ELR (cell line): ENCODE results near the gene LARP6.
"Not testable (repeated sequence)": the region's sequence is repeated elsewhere in the genome, so short reads cannot be mapped to it uniquely, and the experiment has no call there.

Experiments used
- DNase-seq: peaks from one replicate; pipeline ENCODE4 v3.0.0-alpha.2; 2015; ENCODE audit warnings: low read depth

LARP6 gene

GRCh38 chr15:70853973-70854665, at the start of gene LARP6:
LARP6 (minus strand) TSS chr15:70854157; CDS start chr15:70854088, 69 bp downstream.
- DNase-seq, result peak; percentile 71

DNA sequence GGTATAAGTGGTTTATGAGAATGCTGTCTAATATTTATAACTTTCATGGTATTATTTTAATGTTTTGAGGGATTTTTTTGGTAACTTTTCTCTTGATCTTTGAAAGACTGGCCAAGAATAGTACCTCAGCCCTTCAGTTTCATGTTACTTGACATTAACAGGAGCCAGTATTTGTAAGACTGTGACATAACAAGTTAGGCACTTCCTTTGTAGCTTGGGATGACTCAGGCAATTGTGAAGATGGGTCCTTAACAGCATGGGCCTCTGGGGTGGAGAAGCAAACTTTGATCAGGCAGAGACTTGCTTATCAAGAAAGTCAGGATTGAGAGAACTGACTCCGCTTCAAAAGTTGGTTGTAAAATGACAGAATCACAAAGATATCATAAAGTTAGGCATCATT, 48.1 kb upstream of the LARP6 start:
- peak; percentile 88 for DNase-seq

DNA sequence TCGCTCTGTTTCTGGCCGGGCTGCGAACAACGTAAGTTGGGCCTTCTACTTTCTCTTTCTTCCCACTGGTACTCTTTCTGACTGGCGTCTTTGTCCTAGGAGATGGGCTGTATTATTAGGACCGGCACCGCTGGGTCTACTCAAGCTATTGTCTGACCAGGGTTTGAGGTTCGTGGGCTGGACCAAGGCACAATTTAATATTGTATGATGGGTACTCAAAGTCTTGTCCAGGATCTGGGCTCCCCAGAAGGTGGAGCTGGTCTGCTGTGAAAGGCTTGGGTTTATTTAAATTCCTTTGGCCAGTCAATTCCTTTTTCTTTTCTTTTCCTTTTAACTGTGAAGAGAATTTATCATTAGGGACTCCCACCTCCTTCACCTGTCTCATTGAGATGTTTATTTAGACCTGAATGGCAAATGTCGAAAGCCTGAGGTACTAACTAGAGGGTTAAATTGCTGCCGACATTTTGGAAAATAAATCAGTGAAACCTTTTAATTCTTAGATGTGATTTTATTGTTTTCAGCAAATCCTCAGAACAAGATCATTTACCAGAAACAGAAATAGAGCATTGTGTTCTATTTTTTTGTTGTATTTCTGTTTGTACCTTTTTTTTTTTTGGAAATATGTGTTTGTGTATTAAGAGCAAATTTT, 39.1 kb upstream of the LARP6 start:
- peak; percentile 68 for DNase-seq

- peak; percentile 99 for DNase-seq
Measured at GRCh38 chr15:70892002-70892911, 38.3 kb upstream of the LARP6 start, which contains the start of the genes LRRC49 and THAP10. LRRC49 (plus strand) TSS chr15:70892826; CDS start chr15:70892895, 69 bp downstream. THAP10 (minus strand) TSS chr15:70892433; CDS start chr15:70892272, 161 bp downstream.

GRCh38 chr15:70882361-70882760, 28.4 kb upstream of the LARP6 start:
- DNase-seq, result peak; percentile 50

GRCh38 chr15:70880781-70881180, 26.8 kb upstream of the LARP6 start:
- DNase-seq, result peak; percentile 61

GRCh38 chr15:70879401-70879800, 25.4 kb upstream of the LARP6 start:
- DNase-seq, result peak; percentile 90

GRCh38 chr15:70876683-70877082, 22.7 kb upstream of the LARP6 start:
- no peak for DNase-seq

- no peak for DNase-seq
Measured at GRCh38 chr15:70876011-70876410, 22.1 kb upstream of the LARP6 start.

DNA sequence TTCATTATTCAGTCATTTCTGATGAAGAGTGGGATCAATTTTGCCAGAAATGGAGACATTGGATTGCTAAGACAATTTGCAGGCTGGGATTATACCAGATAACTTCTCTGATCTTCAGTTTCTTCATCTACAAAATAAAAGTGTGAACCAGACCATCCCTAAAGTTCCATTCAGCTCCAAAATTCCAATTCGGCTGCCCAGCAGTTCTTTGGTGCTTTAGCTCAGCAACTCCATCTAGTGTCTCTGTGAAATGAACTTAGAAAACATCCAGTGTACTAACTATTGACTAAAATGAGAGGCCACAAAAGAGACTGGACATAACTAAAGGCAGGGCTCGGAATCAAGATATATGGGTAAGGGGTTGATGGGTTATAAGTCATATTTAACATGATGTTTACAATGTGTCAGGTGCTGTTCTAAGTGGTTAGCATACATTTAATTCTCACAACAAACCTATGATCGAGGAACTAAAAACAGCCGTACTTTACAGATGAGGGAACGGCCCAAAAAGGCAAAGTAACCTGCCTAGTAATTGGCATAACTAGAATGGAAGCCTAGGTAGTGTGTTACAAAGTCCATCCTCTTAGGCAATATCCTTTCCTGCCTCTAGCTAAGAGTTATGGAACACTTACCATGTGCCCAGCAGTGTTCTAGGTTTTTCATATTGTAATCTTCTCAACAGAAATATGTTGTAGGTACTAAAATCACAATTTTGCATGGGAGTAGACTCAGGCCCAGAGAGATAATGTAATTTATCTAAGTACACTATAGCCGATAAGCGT, 21.2 kb upstream of the LARP6 start:
- peak; percentile 51 for DNase-seq

GRCh38 chr15:70873232-70874054, 19.5 kb upstream of the LARP6 start:
- no peak for DNase-seq

DNA sequence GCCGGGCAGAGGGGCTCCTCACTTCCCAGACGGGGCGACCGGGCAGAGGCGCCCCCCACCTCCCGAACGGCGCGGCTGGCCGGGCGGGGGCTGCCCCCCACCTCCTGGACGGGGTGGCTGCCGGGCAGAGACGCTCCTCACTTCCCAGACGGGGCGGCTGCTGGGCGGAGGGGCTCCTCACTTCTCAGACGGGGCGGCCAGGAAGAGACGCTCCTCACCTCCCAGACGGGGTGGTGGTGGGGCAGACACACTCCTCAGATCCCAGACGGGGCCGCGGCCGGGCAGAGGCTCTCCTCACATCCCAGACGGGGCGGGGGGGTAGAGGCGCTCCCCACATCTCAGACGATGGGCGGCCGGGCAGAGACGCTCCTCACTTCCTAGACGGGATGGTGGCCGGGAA, 17.5 kb upstream of the LARP6 start:
- DNase-seq, result not testable (repeated sequence)

GRCh38 chr15:70870051-70870450, 16.1 kb upstream of the LARP6 start:
- DNase-seq, result peak; percentile 80

DNA sequence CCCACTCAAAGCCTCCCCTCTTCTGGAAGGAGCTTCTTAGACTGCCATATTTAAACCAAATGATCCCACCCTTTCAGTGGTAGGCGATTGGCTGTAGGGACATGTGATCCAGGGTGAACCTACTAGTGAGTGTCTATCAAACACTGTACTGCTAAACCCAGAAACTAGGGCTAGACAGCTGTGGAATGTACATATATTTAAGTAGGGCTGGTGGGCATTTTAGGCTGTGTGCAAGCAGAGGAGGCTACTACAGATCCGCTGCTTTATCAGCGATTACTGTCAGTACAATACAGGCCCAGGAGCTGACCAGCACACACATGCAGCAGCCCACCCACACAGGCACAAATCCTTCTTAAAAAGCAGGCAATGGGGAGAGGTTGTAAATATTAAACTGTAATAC, 15.4 kb upstream of the LARP6 start:
- no peak for DNase-seq

DNA sequence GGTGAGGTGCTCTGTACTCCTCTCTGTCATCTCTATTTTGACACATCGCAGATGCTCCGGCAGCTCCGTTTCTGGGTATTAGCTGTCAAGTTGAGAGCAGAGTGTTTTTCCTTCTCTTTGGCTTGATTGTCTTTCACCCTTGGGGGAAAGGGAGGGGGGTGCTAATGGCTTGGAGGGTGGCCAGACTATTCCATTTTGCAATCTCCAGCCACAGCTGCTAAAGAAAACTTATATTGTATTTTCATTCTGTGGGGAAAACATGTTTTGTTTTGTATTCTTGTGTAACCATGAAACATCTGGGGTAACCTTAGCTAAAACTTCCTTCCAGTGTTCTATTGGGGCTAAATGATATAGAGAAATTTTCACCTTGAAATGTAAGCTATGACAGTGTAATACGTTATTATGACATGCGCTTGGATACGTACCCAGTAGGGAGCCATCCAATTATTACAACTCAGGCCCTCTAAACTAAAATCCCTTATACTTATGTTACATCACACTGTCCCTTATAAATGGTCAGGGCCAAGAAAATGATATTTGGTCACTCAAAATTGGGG, 14.0 kb upstream of the LARP6 start:
- no peak for DNase-seq

GRCh38 chr15:70866982-70867641, 13.2 kb upstream of the LARP6 start:
- no peak for DNase-seq

GRCh38 chr15:70863450-70864218, 9.7 kb upstream of the LARP6 start:
- peak; percentile 94 for DNase-seq

DNA sequence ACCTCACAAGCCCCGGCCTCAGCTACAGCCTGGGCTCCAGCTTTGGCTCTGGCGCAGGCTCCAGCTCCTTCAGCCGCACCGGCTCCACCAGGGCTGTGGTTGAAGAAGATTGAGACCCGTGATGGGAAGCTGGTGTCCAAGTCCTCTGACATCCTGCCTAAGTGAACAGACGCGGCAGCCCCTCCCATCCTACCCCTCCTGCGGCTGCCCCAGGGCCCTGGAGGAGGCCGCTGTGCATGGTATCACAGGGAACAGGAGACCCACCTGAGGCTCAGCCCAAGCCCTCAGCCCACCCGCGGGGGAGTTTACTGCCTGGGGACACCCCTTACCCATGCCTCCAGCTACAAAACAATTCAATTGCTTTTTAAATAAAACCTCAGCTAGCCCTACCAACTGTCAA, 6.0 kb upstream of the LARP6 start:
- DNase-seq, result no peak

DNA sequence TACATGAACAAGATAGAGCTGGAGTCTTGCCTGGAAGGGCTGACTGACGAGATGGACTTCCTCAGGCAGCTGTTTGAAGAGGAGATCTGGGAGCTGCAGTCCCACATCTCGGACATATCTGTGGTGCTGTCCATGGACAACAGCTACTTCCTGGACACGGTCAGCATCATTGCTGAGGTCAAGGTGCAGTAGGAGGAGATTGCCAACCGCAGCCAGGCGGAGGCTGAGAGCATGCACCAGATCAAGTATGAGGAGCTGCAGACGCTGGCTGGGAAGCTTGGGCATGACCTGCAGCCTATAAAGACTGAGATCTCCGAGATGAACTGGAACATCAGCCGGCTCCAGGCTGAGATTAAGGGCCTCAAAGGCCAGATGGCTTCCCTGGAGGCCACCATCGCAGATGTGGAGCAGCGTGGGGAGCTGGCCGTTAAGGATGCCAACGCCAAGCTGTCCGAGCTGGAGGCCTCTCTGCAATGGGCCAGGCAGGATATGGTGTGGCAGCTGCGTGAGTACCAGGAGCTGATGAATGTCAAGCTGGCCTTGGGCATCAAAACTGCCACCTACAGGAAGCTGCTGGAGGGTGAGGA, 5.5 kb upstream of the LARP6 start:
- no peak for DNase-seq
